HG03521 (cell line): ENCODE data around the gene C1orf198.

Experiments
- ATAC-seq: cut with Tn5 transposase; IDR thresholded peaks from one replicate; pipeline ENCODE4 v1.9.1; 2021; ENCODE audit warnings: mild to moderate bottlenecking, moderate library complexity; ENCODE audit not compliant: unreplicated experiment

C1orf198 gene

DNA sequence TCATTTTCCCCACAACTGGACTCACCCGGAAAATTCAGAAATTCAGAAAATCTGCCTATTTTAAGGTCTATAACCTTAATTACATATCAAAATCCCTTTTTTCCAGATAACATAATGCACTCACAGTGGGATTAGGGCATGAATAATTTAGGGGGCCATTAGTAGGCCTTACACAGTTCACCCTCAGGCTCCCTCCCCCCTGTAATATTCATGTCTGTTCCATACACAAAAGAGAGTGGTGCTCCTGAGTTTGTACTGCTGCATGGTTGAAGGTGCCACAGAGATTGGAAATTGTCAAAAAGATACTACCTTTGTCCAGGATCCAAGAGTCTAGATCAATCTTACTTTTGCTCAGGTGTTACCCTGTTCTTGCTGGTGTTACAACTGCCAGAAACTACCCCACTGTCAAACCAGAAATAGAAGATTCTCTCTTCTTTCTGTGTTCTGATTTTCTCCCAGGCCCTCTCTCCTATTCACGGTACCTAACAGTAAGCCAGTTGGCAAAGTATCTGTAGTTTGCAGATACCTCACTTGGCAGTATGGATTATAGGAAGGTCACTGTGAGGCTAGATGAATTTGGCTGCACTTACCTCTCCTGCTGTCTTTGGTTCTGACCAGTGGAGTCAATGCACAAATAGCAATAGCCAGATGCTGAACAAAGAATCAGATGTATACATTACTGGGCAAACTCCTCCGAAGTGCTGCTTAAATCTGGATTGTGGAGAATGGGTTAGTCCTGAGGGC is 53.2 kb downstream of the C1orf198 start:
- ATAC-seq = no peak

DNA sequence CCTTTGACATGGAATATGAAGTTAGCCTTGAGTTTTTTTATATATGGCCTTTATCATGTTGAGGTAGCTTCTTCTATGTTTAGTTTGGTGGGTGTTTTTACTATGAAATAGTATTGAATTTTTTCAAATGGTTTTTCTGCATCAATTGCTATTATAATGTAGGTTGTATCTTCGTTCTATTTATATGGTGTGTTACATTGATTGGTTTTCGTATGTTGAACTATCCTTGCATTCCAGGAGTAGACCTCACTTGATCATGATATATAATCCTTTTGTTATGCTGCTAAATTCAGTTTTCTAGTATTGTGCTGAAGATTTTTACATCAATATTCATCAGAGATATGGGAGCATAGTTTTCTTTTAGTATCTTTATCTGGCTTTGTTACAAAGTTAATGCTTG is 55.8 kb downstream of the C1orf198 start:
- no peak for ATAC-seq

DNA sequence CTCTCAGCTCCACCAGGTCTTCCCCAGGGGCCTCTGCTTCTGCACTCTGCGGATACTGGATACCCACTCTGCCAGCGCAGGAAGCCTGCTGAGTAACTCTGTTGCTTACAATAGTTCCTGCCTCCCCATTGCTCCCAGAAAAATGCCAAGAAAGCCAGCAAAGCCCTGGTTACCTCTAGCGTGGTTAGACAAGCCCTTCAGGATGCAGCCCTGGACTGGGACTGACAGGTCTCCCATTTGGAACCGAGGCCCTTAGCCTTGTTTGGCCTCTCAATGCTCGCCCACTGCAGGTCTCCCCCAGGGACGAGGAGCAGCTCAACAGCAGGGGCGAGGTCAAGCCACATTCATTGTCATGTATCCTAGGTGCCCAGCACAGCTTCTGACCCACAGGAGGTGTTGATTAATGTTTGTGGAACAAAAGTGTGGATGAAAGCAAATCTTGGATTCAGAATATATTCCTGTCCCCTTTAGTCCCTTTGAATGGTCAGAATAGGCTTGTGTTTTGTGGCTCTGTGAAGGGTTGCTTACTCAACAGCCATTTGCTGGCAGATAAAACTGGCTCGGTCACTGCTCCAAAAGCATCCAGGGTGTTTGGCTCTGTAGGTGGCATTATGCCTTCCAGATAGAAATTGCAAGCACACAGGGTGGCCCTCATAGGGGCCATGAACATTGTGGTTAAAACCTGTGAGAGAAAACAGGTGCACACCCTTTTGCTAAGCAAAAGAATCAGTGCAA is 58.9 kb downstream of the C1orf198 start:
- no peak for ATAC-seq

DNA sequence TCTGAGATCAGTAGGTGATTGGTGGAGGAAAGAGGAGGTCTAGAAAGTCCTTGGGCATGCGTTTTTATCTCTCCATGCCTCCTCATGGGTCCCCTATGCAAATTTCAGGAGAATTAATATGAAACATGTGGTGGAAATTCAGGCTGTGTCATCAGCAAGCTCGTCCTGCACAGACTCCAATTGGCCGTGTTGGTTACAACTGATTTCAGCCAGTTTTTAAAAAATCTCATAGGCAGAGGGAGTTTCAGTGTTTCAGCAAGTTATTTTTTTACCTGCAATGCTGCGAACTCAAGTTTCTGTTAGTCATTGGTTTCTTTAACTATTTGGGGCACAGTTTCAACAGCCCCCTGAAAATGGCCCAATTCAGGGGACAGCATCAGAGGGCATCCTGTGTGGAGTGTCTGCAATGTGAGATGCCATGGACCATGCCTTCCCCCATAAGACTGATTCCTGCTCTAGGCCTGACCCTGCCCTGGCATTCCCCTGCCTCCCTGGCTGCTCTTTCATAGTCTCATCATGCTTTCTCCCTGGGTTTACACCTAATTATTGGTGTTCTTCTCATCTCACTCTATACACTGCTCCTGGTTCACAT is 59.9 kb downstream of the C1orf198 start:
- no peak for ATAC-seq

DNA sequence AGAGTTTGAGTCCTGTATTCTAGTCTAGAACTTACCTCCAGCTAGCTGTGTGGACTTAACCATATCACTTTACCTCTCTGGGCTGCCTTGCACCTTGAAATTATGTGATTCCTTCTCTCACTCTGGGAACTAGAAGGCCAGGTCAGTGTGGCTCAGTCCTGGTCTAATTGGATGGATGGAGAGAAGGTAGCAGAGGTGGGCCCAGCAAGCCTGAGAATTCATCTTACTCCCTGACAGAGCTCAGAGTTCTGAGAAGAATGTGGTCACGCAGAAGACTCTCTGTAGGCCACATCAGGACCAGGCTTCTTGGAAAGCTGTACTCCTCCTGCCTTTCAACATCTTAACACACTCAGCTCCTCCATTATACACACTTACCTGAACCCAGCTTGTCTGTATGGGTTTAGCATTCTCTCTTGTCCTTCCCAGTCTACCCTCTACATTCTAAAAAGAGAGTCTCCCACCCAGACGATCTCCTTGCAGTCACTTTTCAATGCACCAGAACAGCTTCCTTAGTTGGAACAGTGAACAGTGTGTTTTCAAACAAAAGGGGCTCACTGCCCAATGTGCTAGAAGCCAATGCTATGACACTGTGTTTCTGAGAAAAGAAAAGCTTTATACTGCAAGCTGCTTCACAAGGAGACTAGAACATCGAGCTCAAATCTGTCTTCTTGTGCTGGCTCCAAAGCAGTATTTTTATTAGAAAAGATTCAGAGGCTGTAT is 60.6 kb downstream of the C1orf198 start:
- no peak for ATAC-seq

DNA sequence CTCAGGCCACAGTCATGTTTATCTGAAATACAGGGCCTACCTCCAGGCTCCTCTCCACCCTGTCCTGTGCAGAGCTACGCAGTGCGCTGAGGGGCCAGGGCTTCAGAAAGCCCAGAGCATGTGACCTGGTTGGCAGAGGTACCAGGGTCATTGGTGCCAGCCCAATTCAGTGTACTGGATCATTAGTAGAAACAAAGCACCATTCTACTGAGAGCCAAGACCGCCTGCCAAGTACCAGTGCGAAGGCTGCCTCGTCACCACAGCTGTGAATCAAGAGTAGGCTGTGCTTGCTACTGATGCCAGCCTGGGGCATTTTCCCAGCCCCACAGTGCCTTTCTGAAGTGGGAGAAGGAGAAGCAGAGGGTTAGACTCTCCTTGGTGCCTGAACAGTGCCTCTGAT is 61.3 kb downstream of the C1orf198 start:
- no peak for ATAC-seq

DNA sequence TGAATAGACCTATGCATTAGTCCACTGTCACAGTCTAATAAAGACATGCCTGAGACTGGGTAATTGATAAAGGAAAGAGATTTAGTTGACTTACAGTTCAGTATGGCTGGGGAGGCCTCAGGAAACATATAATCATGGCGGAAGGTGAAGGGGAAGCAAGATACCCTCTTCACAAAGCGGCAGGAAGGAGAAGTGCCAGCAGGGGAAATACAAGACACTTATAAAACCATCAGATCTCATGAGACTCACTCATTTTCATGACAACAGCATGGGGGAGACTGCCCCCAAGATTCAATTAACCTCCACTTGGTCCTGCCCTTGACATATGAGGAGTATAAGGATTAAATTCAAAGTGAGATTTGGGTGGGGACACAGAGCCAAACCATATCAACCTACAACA is 61.8 kb downstream of the C1orf198 start:
- no peak for ATAC-seq

DNA sequence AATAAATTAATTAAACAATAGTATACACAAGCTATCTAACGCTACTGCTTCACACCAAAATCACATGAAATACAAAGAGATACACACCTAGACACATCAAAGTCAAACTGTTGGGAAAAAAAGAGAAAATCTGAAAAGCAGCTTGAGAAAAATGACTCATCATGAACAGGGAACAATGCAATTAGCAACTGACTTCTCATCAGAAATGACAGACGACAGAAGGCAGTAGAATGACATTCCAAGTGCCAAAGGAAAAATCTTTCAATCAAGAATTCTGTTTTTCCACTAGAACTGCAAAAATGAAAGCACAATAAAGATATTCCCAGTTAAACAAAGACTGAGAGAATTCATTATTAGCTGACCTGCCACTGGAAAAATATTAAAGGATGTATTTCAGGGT is 63.9 kb downstream of the C1orf198 start:
- no peak for ATAC-seq

DNA sequence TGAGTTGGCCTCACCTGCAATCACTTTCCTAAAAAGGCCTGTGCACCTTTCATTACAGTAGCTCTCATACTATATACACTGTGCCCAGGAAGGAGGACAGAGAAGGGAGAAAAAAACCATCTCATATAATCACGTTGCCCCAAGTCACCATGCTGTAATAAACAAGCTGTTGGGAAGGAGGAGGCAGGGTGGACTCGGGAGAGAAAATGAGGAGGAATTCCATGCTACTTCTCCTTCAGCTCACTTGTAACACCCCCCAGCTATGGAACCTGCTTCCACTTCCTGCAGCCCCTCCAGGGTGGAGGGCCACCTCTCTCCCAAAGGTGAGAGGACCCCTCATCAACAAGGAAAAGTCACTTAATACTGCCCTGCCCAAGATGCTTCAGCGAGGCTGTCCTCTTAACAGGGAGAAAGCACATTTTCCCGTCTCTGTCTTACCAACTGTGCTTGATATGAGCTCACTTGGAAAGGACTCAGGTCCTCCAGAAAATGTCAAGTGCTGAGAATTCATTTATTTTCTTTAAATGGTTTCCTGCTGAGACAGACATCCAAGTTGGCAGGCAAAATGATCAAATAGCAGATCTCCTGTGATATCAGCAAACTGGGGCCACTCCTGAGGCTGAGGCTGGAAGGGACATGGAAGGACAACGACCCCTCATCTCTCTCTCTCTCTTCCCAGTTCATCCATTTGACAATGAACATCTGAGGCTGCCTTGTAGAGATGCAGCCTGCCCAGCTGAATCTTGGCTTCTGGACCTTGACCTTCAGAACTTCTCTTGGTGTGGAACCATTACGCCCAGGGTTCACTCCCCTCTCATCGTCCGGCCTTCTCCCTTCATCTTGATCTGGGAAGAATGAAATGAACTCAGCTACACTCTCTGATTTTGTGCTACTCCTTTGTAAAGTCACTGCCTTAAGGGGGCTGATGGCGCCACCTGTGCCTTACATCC is 67.2 kb downstream of the C1orf198 start:
- no peak for ATAC-seq

DNA sequence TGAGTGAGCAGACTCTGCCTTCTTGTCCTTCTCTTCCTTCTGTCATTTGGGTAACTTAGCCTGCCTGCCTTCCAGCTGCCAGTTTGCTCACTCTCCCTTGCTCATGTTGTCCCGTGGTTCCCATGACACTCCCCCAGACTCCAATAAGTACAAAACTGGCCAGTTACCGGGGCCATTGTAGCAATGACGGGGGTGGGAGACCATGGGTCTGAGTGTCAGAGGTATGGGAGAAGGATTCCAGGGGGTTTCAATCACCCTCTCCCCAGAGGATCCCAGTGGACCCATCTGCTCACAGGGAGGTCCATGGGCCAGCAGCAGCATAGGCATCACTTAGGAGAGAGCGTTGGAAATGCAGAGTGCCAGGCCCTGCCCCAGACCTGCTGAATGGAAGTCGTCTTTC is 69.8 kb downstream of the C1orf198 start:
- no peak for ATAC-seq

DNA sequence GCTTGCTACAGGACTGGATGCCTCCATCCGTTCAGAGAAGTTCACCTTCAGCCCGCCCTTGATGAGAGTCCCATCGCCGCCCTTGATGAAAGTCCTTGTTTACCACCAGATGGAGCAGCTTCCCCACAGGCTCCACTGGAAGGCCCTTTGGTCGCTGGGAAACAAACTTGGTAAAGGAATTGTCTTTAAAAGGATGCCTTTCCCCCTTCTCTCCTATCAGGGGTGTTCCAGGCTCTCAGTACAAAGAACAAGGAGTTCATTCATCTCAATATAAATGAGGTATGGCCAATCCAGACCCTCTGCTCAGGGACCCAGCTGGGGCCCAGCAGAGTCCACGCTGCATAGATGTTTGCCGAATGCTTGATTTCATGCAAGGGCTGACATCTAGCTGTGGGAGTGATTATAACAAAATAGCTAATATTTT is 70.4 kb downstream of the C1orf198 start:
- ATAC-seq = no peak

DNA sequence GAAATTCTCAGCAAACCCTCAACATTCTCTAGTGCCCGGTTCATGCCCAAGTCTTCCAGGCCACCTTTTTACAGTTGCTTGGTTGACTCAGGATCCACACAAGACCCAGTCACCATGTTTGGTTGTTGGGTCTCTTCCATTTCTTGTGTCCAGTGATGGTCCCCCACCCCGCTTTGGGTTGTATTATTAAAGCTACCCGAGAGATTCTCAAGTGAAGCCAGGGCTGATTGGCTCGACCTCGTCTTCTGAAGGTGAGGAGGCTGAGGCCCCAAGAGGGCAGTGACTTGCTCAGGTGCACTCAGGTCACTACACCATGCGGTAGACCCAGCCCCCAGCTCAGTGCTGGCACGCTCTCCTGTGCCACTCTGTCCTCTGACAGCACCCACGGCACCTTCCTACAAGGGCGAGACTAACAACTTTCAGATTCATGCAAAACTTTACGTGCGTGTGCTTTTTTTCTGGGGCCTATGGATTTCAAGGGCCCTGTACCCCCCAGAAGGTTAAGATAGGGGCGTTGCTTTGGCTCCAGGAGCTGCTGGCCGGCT is 70.9 kb downstream of the C1orf198 start:
- no peak for ATAC-seq

DNA sequence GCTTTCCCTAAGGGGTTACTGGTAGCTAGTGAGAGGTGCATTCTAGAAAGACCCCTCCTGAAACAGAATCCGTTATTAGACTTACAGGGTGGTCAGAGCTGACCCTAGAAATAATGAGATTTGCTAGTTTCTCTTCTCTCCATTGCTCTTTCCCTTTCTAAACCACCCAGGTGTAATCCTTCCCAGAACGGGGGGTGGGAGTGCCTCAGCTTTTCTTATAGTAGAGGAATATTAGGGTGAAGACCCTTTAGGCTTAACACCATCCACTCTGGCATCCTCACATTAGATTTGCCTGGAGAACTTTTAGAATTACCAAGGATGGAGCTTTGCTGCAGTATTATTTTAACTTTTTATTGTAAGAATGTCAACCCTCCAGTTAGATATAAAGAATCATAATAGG is 71.7 kb downstream of the C1orf198 start:
- ATAC-seq = no peak

DNA sequence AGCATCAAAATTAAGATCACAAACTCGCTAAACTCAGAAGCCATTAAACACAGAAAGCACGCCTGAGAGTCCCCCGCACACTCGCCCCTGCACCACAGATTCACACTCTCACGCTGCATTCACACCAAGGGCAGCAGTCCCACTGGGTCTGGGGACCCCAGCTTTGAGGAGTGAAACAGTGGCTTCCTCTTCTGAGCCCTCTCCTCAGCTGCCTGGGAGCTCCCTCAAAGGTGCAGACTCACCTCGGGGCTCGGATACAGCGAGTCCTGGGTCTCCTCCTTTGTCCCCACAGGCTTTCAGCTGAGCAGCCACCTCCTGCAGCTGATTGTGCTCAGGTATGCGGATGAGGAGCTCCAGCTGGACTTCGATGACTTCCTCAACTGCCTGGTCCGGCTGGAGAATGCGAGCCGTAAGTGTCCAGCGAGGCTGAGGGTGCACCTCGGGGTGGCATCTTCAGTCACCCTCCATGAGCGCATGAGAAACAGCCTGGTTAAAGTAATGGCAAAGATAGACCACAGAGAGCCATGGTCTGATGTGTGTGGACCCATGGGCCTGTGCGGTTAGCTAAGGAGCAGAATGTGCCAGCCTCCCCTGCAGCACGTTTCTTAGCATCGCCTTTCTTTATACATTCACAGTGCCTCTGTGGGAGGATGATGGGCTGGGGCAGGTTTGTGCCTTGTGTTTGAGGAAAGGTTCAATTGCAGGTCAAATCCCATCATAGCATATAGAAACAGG is 73.3 kb downstream of the C1orf198 start:
- ATAC-seq = no peak

DNA sequence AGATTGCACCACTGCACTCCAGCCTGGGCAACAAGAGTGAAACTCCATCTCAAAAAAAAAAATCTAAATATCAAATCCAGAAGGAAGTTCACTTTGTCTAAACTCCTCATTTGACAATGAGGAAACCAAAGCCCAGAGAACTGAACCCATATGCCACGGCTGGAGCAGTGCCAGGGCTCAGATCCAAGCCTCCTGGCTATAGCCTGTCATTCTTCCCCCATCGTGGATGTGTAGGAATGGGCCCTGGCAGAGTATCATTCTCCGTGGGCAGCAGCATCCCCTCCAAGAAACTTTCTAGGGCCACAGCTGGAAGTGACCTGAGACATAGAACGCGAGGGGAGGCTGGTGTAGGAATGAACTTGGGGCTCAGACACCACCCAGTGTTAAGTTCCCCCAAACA is 73.9 kb downstream of the C1orf198 start:
- ATAC-seq = no peak

DNA sequence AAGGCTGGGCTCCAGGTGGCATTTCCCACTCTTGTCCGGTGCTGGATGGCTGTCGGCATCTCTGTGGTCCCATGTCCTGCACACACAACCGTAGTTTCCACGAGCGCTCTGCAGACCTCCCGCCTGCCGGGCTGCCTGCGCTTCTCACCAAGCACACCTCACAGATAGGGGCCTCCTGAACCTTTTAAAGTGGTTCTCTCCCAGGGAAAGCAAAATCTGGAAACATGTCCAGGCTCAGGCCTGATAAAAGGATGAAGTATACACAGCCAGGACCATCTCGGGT is 74.9 kb downstream of the C1orf198 start:
- no peak for ATAC-seq

DNA sequence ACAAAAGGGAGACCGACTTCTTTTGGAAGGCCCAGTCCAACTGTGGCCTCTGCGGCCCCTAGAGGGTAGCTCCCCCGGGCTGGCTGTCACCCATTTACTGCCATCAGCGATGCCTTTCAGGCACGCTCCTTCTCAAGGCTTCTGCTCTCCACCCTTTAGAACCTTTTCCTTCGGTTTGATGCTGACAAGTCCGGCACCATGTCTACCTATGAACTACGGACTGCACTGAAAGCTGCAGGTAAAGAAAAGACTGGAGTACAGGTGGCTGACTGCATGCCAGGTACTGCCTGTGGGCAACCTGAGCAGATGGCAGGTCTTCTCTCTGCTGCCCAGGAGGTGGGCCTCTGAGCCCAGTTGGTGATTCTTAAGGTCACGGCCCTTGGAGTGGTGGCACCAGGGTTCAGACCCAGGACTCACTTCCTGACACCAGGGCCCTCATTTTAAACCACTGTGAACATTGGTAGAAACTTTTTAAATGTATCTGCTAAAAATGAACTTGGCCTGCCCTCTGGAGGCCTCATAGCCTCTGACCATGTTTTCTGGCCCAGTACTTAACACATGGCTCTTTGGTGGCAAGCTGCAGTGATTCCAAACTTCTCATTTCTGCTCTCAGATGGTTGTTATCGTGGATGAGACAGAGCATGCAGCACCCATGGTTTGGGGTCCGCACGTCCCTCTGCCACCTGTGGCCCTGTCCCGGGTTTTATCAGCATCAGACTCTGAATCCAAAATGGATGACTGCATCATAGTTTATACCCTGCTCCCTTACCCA is 75.4 kb downstream of the C1orf198 start:
- ATAC-seq = no peak

DNA sequence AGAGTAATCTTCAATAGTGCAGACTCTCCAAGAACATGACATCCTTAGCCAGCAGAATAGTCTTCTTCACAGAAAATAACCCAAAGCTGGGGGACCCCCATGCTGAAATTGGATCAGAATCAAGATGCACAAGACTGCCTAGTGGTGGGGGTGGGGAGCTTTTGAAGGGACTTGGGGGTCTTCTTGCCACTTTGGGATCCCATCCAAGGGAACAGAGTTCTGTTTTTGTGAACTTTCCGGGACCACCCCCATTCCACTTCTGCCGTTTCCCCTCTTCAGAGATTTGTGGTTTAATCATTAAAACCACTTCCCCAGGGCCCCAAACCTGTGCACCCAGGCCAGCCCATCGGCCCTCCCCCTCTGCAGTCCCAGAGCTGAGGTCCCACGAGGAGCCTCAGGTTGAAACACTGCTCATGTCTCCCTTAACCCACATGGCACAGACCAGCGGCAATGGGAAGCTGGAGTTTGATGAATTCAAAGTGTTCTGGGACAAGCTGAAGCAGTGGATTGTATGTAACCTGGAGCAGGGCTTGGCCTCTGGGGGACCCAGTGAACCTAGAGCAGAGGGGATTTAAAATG is 76.2 kb downstream of the C1orf198 start:
- ATAC-seq = no peak

DNA sequence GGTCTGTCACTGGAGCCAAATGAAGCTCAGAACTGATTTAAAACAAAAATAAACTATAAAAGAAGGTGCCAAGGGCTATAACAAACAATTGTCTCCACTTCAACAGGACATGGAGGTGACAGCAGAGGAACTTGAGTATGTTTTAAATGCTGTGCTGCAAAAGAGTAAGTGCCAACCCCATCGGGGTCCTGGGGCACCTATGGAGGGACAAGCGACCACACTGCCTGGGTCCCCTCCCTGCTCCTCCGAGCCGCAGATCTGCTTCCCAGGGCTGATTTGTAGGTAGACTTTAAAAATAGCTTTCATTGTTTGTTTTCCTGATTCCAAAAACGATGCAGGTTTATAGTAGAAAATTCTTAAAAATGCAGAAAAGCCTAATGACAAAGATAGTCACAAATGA is 78.3 kb downstream of the C1orf198 start:
- no peak for ATAC-seq
